Omental fat pad (tissue), 4 donors: ENCODE results near the gene WRNIP1. TPM values are rescaled to one million over a fixed set of nuclear protein-coding genes. Genes with fewer than 3 reads are reported as not detected.

Source experiments
- ATAC-seq: fragments of 150-250 bp; one replicate; pipeline ENCODE4 v1.9.1; 2016; ENCODE audit warnings: mild to moderate bottlenecking, moderate library complexity; ENCODE audit not compliant: low FRiP score
- DNase-seq: peaks from one replicate; pipeline ENCODE4 v3.0.0-alpha.2; 2019; ENCODE audit warnings: low spot score
- CTCF ChIP-seq, 3 donors: fragments of 450-650 bp; IDR thresholded peaks; one replicate each; pipeline ENCODE4 v1.5.1; 2016 to 2017; ENCODE audit warnings: antibody characterized with exemption in 3 of 3, mild to moderate bottlenecking in 3 of 3, moderate library complexity in 2 of 3
- total RNA-seq, 4 donors: library from RNA; depleted of rRNA; stranded (reverse); fragments of >200 nt; gene quantifications; one replicate each; pipeline ENCODE4 v1.1.0, GENCODE V29; 2016

The WRNIP1 gene
- total RNA-seq, 4 donors from 2014 or later = 31.6 to 66.4 (median 46.1) TPM

GRCh38 chr6:2823104-2823850, 58.1 kb downstream of the WRNIP1 start:
- DNase-seq = no peak
- no peak for TF ChIP-seq CTCF (IDR thresholded peaks at IDR 0.05)
- ATAC-seq = no peak

DNA sequence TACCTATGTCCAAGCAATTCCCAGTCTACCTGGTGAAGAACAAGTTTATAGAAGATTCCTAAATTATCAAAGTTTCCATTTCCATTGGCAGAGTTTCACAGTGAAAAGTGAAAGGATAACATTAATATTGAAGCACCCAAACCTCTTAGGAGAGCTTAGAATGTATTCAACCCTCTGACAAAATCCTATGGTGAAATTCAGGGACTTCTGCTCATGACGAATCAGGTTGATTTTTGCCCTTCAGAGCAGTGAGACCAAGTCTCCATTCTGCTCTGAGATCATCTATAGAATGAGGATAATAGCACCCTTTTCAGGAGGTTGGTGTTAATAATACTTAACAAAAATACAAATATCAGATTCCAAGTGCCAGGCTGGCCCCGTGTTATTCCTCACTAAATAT, 60.9 kb downstream of the WRNIP1 start:
- no peak for TF ChIP-seq CTCF (IDR thresholded peaks at IDR 0.05)
- ATAC-seq = no peak
- DNase-seq = no peak

DNA sequence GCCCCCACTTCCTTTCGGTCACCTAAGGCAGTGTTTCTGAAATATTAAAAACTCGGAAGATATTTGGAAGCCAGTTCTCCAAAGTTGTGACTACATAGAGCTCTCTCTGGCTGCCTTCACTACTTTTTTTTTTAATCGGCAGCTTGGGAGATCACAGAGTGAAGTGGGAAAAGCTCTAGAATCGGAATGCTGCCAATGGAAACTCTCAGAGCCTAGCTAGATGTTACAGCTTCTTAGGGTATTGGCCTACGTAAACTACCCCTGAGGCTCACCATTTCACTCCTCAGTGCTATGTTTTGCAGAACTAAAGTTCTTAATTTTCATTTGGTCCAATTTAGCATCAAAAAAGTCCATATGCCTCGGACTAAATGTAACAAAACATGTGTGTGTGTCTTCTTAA, 61.9 kb downstream of the WRNIP1 start:
- no peak for ATAC-seq
- no peak for DNase-seq
- no peak for TF ChIP-seq CTCF (IDR thresholded peaks at IDR 0.05)

GRCh38 chr6:2828629-2829028, 63.4 kb downstream of the WRNIP1 start:
- TF ChIP-seq CTCF (IDR thresholded peaks at IDR 0.05) = no peak
- DNase-seq = no peak
- ATAC-seq = no peak

- ATAC-seq = no peak
- DNase-seq = no peak
- TF ChIP-seq CTCF (IDR thresholded peaks at IDR 0.05) = no peak
Measured at GRCh38 chr6:2829253-2829652, 64.1 kb downstream of the WRNIP1 start.

DNA sequence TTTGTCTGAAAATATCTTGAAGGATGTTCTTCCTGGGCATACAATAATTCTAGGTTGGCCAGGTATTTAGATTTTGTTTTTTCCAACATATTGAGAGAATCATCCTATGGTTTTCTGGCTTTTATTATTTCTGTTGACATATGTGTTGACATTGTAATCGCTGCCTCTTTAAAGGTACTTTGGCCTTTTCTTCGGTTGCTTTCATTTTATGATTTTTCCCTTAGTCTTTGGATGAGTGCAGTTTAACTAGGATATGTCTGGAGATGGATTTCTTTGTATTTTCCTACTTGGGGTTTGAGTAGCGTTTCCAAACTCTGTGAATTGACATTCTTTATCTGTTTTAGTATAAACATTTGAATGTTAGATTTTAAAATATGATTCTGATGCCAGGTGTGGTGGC, 65.0 kb downstream of the WRNIP1 start:
- ATAC-seq (no peak), DNase-seq (no peak)
- TF ChIP-seq CTCF (IDR thresholded peaks at IDR 0.05) = no peak

GRCh38 chr6:2831392-2831791, 66.2 kb downstream of the WRNIP1 start:
- no peak for TF ChIP-seq CTCF (IDR thresholded peaks at IDR 0.05)
- ATAC-seq = no peak
- no peak for DNase-seq
